Measurements from ENCODE around the gene ADCY5.

ADCY5 gene

DNA sequence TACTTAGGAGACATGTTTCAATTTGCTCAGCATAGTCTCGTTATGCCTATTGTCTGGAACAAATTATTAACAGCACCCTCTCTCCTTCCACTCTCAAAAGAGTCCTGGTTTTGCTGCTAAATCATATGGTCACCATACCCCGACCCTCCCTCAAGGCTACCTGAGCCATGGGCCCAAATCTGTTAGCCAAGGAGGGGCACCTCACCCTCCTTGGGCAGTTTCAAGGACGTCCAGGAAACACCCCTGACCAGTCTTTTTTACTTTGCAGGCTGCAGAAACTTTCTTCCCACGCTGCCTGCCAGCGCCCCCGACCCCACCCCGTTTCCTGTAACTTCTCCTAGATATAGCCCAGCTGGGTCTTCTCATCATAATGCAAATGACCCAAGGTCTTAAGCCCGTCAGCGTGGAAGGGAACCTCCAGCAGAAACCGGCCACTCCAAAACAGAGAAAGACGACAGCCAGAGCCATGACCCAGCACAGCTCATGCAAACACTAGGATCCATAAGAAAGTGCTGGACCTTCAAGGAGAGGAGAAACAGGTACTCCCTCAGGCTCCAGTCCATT is 62.3 kb downstream of the ADCY5 start:
- no peak for DNase-seq (ENCODE audit: low spot score)

DNA sequence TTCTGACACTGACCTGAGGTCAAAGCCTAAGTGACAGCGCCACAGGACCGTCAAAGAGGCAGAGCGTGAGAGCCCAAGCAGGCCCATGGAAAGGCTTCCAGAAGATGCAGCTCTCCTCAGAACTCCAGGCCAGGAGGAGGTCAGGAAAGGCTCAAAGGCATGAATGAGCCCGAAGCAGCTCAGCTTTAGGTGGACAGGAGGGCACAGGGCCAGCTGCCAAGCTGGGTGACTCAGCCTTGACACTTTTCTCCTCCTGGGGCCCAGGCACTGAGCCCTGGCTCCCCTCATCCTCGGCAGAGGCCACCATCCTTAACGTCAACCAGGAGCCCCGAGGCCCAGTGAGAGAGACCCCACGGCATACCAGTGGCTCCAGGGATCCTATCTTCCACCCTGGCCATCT is 62.9 kb downstream of the ADCY5 start:
- no peak for DNase-seq (ENCODE audit: low spot score)

DNA sequence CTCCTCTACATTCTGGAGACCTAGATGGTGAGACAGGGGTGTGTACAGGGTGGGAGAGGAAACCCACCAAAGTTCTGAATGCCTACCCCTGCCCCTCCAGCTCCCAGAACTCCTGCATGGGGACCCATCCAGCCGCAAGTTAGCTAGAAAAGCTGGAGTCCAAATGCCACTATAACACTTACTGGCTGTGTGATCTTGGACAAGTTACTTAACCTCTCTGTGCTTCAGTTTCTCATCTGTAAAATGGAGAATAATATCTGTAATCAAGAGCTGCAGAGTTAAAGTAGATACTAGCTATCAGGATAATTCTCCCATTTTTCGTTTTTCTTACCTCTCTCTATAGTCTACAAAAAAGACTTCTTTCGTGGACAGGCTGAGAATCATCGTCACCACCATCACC is 63.4 kb downstream of the ADCY5 start:
- no peak for DNase-seq (ENCODE audit: low spot score)

DNA sequence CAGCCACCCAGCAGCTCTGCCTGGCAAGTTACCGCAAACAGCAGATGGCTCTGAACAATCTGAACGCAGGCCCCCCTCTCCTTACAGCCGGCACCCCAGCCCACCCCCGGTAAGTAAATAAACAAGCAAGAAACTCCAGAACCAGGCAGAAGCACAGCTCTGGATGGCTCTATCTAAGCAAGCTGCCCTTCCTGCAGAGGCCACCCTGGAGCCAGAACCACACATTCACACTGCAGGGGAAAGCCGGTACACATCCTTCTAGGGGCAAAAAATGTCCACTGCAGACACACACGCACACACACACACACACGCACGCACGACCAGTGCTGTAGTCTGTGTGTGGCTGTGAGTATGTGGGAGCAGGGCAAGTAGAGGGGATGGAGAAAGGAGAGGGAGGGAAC is 63.9 kb downstream of the ADCY5 start:
- no peak for DNase-seq (ENCODE audit: low spot score)

DNA sequence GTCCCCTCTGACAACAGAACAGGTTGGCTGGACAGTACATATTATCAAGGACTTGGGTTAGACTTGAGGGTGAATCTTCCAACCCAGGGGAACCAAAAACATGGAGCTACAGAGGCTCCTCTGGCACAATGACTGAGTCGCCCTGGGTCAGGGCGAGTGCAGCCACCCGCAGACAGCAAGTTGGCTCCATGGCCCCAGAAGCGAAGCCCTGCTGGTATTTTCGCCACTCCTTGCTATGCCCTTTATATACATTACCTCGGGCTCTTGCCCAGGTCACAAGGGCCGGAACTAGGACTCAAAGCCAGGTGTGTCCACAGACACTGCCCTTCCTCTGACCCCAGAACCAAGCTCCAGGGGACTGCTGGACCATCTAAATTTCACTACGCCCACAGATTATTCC is 64.6 kb downstream of the ADCY5 start:
- DNase-seq (ENCODE audit: low spot score): no peak

DNA sequence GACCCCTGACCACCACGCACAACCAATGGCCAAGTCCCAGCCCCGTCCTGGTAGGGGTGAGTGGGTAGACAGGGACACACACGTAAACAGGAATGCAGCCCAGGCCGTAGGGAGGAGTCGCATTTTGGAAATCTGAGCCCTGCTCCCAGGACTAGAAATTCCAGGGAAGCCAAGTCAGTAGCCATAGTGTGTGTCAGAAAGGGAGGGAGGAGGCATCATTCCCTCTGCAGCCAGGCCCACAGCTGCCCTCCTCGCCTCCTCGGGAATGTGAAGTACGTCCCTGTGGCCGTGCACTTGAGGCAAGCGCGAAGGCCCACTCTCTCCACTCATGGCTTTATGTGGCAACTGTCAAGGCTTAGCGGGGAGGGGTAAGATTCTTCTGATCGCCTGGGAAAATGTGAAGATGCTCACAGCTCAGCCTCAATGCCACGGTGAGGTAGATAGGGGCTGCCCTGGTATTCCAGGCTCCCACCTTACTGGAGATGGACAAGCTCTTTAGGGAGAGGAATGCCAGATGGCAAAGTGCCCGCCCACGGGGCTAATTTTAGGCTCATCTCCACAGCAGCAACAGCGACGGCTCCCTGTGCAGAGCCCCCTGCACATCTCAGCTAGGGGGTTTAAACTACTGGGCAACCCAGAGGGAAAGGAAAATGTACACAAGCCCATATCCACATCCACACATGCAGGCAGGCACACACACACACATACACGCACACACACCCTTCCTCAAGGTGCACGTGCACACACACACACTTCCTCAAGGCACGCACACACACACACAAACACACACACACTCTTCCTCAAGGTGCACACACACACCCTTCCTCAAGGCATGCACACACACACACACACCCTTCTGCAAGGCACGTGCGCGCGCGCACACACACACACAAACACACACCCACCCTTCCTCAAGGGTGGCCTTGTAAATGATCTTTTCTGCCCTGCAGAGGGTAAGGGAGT is 65.5 kb downstream of the ADCY5 start:
- DNase-seq (ENCODE audit: low spot score): no peak

DNA sequence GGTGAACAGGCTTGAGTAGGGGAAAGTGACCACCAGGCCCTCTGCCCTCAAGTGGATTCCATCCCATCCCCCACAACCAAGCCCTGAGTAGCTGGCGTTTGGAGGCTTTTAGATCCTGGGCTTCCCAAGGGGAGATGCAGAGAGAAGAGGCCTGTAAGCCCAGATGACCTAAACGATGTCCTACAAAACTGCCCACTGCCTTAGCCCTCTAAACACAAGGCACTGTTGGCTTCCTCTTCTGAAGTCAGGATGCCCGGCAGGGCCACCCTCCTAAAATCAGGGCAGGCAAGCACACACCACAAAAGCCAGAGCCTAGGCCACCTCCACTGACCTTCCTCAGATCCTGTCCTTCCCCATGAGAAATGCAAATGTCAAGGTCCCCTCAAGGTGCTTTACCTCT is 68.6 kb downstream of the ADCY5 start:
- DNase-seq (ENCODE audit: low spot score): no peak

DNA sequence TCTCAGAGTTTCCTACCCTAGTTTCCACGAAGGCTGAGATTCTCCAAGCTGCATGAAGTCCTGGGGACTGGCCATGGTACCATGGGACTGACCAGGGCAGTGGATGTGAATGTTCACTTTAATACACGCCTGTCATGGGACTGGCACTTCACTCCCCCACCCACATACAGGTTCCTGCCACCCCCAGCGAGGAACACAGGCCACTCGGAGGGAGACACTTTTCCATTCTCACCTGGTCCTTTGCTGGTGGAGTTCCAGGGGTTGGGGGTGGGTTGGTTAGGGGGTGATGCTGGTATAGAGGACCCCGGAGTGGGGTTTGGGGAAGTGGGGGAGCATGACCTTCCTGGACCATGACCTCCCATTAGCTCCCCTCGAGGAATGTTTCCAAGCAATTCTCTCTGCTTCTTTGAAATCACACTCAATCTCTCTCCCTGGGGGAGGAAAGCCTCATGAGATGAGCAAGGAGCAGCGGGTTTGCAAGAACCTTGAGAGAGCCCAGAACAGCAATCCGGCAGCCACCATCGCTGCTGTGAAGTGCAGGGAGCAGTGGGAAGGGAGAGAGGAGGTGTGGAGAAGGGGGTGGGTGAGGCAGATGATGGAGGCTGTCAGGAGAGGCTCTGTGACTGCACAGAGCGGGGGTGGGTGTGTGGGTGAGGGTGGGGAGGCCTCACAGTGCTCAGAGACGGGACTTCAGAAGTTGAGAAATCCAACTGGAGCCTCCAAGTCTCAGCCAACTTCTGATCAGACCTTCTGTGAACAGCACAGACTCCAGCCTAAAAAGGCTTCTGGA is 69.7 kb downstream of the ADCY5 start:
- DNase-seq (ENCODE audit: low spot score): no peak

DNA sequence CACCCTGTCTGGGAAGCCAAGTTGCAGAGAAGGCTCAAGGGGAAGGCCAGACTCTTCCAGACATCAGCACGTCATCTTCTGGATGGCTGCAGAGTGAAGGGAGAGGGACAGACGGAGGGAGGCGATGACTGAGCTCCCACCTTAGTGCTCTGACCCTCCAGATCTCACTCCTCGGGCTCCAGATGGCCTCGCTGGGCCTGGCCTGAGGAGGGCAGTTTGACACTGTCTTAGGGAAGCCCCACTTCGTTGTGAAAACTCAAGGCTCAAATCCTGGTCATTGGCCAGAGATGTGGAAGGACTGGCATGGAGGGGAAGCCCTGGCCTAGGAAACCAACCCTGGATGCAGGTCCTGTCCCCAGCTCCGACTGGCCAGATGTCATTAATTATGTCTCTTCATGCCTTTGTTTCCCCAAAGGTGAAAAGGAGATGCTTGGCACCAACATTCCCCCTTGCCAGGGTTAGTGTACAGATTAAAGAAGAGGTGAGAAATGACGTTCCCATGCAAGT is 70.4 kb downstream of the ADCY5 start:
- DNase-seq (ENCODE audit: low spot score): no peak

DNA sequence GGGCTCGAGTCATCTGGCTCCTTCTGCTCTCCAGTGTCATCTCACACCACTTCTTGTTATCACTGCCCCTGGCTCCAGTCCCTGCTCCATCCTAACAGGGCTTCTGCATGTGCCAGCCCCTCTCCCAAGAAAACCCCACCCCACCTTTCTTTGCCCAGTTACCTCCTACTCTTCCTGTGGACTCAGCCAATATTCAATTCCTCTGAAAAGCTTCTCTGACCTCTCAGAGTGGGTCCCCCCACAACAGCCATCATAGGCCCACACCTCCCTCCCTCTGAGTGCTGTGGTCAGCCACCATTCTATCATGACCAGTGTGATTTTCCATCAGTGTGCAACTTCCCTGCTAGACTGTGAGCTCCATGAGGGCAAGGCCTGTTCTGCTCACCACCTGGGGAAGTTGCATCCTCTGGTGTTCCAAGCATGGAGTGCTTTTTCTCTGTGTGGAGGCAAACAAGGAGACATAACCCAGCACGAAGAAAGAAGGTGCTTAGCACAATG is 71.6 kb downstream of the ADCY5 start:
- no peak for DNase-seq (ENCODE audit: low spot score)

DNA sequence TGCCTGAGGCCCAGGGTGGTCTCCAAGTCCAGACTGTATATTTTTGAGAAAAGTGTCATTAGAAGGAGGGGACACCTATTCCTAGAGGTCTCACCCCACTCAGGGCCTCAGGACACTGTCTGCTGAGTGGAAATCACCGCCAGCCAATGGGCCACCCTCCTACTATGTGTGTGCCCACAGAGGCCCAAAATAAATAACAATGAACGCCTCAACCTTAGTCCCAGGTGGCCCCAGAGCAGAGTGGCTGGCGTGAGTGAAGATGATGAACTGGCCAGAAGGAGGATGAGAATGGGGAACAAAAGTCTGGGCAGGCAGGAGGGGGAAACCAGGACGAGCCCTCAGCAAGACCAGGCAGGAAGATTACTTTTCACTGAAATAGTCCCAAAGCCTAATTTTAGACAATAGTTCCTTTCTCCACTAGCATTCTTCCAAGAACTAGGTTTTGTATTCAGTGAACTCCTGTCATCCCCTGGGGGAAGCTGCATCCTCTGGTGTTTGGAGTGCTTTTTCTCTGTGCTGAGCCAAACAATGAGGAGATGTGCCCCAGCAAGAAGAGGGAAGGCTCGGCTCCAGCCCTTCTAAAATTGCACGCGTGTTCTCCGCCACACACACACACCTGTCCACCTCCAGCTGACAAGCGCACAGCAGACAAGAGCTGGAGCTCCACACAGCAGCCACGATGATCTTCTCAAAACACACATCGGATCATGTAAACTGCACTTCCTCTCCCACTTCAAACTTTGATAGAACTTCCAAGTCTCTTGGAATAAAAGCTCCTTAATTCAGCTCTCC is 72.2 kb downstream of the ADCY5 start:
- no peak for DNase-seq (ENCODE audit: low spot score)

DNA sequence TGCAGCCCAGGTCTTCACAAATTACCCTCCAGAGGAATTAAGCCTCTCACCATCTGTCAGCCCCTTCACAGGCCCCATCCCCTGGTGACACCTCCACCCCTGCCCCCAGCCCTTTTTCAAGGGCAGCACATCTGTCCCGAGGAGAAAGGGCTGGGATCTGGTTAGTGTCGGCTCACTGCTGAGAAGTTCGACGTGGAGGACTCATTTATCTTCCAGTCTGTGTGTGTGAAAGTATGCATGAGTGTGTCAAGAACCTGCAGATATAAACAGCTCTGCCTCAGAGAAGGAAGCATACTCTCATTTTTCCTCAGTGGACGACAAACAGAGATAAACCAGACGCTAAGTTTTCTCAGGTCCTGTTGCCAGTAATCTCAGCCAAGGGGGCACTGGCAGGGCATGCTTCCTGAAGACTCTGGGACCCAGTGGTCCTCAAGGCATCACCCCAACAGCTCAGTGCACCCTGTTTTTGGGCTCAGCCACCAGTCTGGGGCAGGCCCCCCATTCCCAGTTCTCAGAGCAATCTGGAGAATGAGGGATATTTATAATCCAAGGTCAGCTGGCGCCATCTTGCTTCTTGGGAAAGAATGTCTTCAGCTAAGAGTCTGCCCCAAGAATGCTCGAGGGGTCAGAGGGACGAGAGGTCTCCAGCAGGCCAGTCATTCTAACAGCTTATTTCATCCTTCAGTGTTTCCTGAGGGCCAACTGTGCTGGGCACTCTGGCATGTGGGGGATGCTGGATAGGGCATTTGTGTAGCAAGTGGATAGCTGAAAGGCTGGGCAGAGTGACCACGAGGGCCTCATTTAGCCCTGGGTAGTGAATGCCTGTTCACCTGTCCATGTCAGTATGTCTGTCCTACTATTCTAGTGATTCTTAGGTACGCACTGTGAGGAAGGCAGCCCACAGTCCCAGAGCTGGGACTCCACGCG is 73.6 kb downstream of the ADCY5 start:
- DNase-seq (ENCODE audit: low spot score): no peak

DNA sequence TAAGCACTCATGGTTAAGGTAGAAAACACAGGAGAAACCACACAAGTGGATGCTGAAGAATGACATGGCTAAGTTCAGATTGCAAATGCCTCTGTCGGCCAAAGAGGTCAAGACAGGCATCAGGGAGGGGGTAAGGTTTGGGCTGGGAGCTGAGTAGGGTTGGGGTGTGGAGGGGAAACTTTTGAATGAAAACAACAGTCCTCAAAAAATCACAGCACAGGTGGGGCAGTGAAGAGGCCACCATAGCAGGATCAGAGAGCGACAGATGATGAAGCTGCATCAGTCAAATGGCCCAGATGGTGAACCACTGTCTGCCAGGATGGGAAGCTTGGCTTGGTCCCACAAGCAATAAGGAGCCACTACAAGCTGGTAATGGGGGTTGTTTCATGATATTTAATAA is 74.9 kb downstream of the ADCY5 start:
- DNase-seq (ENCODE audit: low spot score): no peak

DNA sequence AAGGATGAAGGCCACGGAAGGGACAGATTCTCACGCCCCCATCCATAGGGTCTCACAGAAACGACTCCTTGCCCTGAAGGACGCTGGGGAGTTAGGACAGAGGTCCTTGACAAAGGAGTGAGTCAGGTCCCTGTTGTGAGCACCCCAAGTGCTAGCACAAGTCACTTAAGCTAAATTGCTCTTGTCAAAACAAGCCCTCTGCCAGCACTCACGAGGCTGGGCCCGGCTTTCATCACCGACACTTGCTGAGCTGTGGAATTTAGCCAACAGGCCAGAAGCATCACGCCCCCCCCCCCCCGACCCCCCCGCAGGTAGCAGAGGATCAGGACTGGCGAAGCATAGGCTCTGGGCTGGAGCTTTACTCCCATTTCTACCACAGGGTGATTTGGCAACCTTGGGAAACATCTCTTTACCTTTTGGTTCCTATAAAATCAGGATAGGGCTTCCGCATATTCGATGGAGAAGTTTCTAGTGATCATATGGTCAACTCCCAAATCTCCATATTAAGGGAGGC is 75.4 kb downstream of the ADCY5 start:
- DNase-seq (ENCODE audit: low spot score): no peak

DNA sequence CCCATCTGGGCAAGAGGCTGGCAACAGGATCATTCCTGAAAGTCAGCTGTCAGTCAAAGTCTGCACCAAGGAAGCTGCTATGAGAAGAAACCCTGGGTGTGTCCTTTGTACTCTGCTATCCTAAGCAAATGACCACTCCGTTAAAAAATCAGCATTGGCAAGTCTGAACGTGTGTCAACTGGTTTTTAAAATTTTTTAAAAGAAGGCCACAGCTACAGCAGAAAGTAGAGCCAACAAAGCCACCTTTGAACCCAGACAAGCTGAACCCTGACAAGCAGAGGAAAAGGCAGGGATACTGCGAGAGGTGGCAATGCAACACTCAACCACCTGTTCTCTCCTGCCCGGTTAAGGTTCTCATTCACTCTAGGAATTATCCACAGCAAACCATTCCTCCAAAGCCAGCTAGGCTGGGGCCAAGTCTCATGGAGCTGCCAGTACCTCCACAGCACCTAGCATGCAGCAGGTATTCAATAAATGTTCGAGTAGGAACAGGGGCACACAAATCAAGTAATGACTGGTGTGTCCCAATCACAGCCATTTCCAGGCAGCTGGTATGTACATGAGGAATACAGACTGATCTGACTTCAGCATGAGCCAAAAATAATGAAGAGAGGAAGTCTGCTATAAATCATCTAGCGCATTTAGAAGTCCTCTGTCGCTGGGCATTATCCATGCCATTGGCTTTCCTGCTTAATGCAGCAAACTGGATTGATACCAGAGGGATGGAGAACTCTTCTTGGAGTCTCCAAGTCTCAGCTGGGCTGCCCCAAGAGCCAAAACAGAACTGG is 76.0 kb downstream of the ADCY5 start:
- DNase-seq (ENCODE audit: low spot score): no peak

DNA sequence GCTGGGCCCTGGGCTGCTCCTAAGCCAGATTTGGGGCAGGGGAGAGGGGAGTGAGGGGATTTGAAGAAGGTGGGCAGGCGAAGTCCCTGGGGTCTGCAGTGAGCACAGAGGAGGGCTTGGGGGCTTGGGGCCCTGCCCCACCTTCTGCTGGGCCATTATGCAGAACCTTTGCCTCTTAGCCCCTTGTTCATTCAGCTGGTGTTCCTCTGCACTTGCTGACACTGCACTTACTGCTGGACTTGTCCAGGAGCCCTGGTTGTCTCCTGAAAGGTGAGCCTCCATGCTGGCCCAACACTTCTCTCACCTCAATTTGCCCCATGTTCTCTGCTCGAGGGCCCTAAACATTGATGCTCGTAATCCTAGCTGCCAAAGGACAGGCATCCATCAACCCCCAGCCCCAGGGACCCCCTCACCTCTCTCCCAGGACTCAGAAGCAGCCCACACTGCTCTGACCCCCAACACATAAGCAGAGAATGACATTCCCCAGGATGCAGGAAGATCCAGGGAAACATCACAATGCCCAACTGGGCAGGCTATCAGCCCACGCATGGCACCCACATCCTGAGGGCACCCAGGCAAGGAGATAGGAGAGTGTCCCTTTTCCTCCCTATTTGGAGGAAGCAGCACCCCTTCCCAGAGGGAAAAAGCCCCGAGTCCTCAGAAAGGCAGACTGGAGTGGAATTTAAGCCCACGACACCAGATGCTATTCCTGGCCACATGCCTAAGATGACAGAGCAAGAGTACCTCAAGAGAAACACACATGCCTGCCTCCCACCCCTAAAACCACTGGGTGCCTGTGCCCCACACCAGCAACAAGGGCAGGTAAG is 76.8 kb downstream of the ADCY5 start:
- no peak for DNase-seq (ENCODE audit: low spot score)

DNA sequence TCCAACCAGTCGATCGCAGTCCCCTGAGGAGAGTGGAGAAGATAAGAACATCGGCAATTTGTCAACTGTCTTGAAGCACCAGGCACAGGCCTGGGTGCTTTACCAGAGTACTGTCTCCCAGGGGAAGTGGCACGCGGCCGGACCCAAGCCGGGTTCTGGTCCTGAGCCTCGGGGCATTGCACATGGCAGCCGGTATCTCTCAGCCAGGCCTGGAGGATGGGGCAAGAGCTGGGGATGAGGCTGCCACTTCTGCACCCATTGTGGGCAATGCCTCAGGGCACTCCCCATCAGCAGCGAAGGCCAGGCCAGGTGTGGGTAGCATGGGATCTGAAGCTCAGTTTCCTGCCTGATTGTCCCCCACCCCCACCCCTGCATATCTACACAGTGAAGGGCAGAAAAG is 77.5 kb downstream of the ADCY5 start:
- no peak for DNase-seq (ENCODE audit: low spot score)

DNA sequence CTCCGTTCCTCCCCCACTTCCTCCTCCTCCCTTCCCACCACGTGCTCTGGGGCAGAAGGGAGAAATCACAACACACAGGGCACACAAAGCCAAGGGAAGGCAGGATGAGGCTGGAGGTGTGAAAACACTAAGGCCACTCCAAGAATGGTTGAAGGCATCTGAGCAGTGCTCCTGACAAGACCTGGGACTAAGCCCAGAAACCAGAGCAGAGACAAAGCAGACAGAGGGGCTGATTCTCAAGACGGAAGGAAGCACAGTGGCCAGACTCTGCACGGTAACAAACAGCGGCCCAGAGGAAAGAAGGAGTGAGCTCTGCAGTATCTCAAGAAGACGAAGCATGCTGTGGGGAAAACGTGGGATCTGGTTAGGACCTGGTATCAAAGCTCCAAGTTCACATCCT is 78.1 kb downstream of the ADCY5 start:
- DNase-seq (ENCODE audit: low spot score): no peak

DNA sequence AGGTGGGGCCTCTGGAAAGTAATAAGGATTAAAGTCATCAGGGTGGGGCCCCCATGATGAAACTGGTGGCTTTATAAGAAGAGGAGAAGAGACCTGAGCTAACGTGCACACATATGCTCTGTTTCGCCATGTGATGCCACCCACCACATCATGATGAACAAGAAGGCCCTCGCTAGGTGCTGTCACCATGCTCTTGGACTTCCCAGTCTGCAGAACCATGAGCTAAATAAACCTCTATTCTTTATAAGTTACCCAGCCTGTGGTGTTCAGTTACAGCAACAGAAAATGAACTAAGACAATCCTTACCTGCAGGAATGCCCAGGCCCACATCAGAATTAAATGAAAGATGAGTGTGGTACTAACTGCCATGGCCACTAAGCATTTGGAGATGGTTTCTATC is 79.8 kb downstream of the ADCY5 start:
- no peak for DNase-seq (ENCODE audit: low spot score)
